HG03442 (cell line): ENCODE data around the gene MYOZ2.
"Not testable (repeated sequence)": the region's sequence is repeated elsewhere in the genome, so short reads cannot be mapped to it uniquely, and the experiment has no call there.

ENCODE experiments used
- ATAC-seq: cut with Tn5 transposase; IDR thresholded peaks from one replicate; pipeline ENCODE4 v1.9.1; 2021; ENCODE audit warnings: mild to moderate bottlenecking, moderate library complexity; ENCODE audit not compliant: unreplicated experiment

MYOZ2 gene

GRCh38 chr4:119125931-119126330 is 9.7 kb upstream of the MYOZ2 start:
- ATAC-seq: no peak

- ATAC-seq: no peak
Measured at GRCh38 chr4:119128148-119128547, 7.5 kb upstream of the MYOZ2 start.

- ATAC-seq: no peak
Measured at GRCh38 chr4:119130365-119131065, 5.1 kb upstream of the MYOZ2 start.

GRCh38 chr4:119131164-119131563 is 4.5 kb upstream of the MYOZ2 start:
- no peak for ATAC-seq

- ATAC-seq: no peak
Measured at GRCh38 chr4:119132306-119132705, 3.3 kb upstream of the MYOZ2 start.

GRCh38 chr4:119136546-119136945 is 914 bp downstream of the MYOZ2 start:
- no peak for ATAC-seq

- no peak for ATAC-seq
Measured at GRCh38 chr4:119138046-119138445, 2.4 kb downstream of the MYOZ2 start.

- ATAC-seq: no peak
Measured at GRCh38 chr4:119139311-119139710, 3.7 kb downstream of the MYOZ2 start.

GRCh38 chr4:119139822-119140252 is 4.2 kb downstream of the MYOZ2 start:
- no peak for ATAC-seq

- ATAC-seq: not testable (repeated sequence)
Measured at GRCh38 chr4:119141283-119141682, 5.7 kb downstream of the MYOZ2 start.

GRCh38 chr4:119142833-119143232 is 7.2 kb downstream of the MYOZ2 start:
- ATAC-seq: no peak

- not testable (repeated sequence) for ATAC-seq
Measured at GRCh38 chr4:119143341-119143740, 7.7 kb downstream of the MYOZ2 start.

- ATAC-seq: no peak
Measured at GRCh38 chr4:119149110-119149509, 13.5 kb downstream of the MYOZ2 start.

GRCh38 chr4:119151161-119151560 is 15.5 kb downstream of the MYOZ2 start:
- ATAC-seq: no peak

- no peak for ATAC-seq
Measured at GRCh38 chr4:119152741-119153140, 17.1 kb downstream of the MYOZ2 start.

- ATAC-seq: no peak
Measured at GRCh38 chr4:119162174-119162573, 26.5 kb downstream of the MYOZ2 start.

GRCh38 chr4:119165767-119166166 is 30.1 kb downstream of the MYOZ2 start:
- no peak for ATAC-seq

GRCh38 chr4:119170195-119170594 is 34.6 kb downstream of the MYOZ2 start:
- no peak for ATAC-seq

GRCh38 chr4:119172223-119172622 is 36.6 kb downstream of the MYOZ2 start:
- ATAC-seq: no peak

GRCh38 chr4:119173729-119174361 is 38.2 kb downstream of the MYOZ2 start:
- ATAC-seq: not testable (repeated sequence)

- ATAC-seq: no peak
Measured at GRCh38 chr4:119179011-119179410, 43.4 kb downstream of the MYOZ2 start.

GRCh38 chr4:119184128-119184527 is 48.5 kb downstream of the MYOZ2 start:
- no peak for ATAC-seq

GRCh38 chr4:119189638-119190037 is 54.0 kb downstream of the MYOZ2 start:
- no peak for ATAC-seq
